COLO668 (cell line): Measurements from ENCODE around the gene MYBPH.

Experiments used
- DNase-seq: peaks from one replicate; lab custom pipeline; 2025; ENCODE audit not compliant: unreplicated experiment; lab: John Stamatoyannopoulos, UW

The MYBPH gene, protein sequence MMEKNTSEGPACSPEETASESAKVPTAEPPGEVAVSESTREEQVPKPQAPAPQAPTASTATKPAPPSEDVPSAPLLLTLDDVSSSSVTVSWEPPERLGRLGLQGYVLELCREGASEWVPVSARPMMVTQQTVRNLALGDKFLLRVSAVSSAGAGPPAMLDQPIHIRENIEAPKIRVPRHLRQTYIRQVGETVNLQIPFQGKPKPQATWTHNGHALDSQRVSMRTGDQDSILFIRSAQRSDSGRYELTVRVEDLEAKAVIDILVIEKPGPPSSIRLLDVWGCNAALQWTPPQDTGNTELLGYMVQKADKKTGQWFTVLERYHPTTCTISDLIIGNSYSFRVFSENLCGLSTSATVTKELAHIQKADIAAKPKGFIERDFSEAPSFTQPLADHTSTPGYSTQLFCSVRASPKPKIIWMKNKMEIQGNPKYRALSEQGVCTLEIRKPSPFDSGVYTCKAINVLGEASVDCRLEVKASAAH

DNA sequence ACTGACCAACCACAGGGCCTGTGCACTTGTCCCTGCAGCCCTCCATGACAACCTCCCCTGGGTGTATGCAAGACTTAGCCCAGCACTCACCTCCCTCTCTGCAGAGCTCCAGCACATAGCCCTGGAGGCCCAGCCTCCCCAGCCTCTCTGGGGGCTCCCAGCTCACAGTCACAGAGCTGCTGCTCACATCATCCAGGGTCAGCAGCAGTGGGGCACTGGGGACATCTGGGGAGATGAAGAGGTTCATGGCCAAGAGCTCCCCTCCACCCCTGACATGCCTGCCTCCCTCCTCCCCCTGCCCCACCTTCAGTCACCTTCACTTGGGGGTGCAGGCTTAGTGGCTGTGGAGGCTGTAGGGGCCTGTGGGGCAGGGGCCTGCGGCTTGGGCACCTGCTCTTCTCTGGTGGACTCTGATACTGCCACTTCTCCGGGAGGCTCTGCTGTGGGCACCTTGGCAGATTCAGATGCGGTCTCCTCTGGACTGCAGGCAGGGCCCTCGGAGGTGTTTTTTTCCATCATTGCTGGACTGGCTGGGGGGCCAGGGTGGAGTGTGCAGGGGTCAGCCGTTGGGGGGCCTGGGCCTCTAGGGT is at the start of gene MYBPH:
TSS of gene MYBPH (minus strand) at position 590 of the 590 bp plus-strand sequence. CDS start at position 519, 71 bp downstream.
- no peak for DNase-seq

DNA sequence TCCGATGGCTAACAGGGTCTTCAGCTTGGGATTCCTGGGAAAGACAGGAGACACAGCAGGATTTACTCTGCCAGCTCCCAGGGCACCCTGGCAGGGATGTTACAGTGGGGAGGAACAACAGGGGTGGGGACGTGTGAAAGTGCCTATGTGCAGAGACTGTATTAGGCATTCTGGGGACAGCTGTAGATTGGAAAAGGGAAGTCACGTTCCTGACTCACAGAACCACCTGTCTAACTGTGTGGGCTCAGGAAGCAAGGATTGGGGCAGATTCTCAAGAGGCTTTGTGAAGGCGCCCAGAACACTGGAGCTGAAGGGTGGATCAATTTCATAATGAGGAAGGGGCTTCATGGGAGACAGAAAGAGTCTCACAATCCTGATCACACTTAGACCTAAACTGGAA is 49.4 kb upstream of the MYBPH start:
- DNase-seq = no peak

DNA sequence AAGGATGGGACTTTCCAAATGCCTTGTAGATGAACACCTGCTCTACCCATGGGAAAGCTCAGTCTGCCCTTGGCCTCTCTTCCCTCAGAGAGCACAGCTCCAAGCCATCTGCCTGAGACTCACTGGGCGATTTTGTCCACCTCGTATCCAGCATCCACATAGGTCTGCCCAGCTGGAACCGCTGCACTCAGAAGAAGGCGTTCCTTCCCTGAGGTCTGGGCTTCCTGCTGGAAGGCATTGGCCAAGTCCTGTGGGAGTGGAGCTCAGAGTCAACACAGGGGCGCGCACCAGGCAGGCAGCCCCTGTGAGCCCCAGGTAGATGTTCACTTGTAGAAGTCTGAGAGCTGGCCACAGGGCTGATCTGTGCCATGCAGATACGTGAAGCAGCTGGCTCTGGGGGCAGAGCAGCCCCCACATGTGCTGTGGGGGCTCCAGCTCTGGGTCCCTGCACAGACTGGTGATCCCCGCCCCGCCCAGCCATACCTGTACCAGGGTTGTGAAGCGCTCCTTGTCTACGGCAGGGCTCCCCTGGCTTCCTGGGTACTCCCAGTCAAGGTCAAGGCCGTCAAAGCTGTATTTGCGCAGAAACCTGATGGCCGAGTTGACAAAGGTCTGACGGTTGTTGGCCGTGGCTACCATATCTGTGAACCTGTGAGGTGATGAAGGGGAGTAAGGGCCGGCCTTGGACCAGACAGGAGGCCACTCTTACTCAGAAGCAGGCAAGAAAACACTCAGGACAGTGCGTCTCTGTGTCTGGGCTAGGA is 47.6 kb upstream of the MYBPH start:
- no peak for DNase-seq

DNA sequence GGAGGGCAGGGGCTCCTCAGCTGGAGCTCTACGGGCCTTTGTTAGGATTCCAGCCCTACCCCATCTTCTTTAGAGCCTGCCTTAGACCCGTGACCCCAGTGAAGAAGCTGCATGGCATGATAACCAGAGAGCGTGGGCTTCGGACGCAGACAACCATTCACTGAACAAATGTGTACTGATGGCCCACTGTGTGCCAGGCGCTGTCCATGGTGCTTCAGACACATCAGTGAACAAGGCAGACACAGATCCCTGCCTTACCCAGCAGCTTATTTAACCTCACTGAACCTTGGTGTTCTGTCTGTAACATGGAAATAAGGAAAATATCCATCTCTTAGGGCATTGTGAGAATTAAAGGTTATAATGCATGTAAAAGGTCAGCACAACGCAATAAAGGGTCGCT is 44.3 kb upstream of the MYBPH start:
- no peak for DNase-seq

DNA sequence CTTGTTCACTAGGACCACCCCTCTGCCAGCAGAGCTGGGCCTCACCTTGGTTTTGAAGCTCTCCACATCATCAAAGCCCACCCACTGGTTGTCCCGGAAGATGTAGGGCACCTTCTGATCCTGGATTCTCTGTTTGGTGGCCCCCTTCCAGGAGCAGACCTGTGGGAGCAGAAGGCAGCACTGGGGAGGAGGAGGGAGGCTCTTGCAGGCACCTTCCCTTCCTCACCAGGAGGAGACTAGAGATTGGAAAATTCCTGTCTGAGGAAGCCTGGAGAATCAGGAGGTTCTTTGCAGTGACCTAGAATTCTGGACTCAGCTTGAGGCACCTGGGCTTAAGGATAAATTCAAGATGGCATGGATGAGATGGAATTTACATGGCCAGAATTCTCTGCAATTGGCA is 43.5 kb upstream of the MYBPH start:
- no peak for DNase-seq

DNA sequence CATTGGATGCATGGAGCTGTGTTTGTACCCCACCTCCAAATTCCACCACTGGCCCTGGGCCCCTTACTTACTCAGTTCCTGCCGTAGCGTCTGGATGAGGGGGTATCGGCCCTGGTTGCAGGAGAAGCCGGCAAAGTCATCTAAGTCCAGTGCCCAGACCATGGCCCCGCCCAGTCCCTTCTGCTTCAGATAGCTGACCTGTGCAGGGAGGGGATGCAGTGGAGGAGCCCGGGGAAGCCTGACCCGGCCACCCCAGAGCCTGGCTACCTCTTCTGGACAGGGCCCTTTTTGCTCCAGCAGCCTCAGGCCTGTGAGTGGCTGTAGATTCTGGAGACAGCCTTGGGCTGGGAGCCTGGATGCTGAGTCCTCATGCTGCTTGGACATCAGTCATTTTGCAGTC is 42.0 kb upstream of the MYBPH start:
- no peak for DNase-seq

DNA sequence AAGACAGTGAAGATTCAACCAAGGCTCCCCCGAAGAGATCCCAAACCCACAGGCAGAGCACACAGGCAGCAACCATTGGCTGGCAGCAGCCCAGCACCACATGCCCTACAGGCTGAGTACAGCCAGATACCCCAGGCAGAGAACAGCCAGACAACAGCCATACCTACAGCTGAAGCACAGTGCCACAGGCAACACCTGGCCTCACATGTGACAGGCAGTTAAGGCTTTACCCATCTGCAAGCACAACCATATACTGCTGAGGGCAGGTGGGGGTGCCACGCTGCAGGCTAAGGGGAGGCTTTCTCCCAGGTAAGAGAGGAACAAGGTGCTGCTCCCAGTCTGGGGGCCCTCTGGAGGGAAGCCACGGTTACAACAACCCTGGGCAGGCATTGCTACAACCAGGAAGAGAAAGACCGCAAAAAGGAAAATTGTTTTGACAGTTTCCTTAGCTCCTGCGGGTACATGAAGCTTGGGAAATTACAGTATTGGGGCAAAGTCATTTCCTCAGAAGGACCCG is 41.6 kb upstream of the MYBPH start:
- peak; percentile 22 for DNase-seq

DNA sequence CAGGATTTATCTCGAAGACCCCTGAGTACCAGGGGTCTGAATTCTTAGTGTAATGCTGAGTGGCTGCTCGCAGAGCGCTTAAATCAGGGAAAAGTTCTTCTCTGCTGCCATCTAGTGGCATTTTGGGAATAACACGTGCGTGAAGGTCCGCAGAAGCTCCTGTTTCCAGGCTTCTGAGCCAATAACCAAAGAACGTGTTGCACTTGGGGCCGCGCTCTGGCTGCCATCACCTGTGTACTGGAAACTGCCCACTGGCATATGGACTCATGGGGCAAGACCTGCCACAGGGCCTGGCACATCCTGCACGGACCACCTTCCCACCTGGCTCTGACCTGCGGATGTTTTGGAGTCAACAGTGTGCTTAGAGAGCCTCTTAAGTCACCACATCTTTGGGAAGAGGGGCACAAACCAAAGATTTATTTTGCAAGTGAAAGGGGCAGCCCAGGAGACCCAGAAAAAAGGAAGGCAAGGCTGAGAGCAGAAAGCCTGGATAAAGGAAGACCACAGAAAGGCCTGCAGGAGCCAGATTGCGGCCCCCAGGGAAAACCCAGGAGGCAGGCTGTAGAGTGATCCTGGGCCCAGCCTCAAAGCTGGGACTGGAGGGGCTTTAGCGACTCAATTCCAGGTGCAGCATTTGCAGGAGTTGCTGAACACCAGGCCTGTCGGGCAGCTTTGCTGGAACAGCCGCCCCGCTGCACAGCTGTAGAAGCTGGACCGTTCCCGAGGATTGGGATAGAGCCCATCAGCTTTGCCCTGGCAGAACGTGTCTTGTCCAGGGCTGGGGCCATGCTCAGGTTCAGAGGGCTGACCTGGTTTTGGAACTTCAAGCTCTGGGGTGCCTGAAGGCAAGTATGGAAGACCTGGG is 40.9 kb upstream of the MYBPH start:
- peak; percentile 65 for DNase-seq

DNA sequence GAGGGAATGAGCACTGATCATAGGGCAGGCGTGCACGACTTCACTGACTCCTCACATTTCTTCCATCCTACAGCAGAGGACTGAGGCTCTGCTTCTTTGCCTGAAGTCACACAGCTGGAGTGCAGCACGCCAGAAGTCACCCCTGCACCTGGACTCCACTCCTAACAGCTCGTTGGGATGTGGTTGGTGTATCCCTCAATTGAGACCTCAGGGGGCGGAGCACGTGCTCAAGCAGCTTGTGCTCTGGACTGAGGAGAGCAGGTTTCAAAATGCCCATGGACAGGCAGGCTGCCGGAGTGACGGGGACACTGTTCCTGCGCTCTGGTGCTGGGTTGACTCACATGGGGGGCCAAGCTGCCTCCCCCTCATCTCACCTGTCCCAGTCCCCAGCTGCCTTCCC is 39.9 kb upstream of the MYBPH start:
- DNase-seq = peak; percentile 33

DNA sequence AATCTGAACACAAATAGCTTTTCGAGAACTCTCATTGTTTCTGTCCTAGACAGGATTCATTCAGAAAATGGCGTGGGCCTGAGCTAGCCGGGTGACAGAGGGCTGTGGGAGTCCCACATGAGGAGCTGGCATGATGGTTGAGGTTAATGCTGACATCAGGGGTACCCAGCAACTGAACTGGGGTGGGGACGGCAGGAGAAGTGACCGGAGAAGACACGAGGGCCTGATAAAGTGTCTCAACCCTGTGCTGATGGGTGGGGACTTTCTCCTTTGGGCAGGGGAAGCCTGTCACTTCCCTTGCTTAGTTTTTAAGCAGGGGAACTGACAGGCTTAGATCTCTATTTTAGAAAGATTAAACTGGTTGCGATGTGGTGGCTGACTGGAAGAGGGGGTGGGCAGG is 39.2 kb upstream of the MYBPH start:
- no peak for DNase-seq

DNA sequence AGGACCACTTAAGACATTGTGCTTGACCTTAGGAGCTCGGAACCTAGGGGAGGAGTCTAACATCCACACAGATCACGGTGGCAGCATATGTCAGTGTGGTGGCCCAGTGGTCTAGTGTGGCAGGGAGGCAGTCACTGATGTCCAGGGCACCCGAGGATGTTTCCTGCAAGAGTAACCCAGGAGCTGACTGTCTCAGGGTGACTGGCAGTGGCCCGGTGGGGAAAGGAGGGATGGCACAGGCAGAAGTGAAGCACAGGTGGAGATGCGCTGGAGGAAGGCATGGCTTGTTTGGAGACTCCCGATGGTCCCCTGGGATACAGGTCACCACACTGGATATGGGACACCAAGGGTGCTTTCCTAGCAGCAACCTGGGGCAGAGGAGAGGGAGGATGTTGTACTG is 37.5 kb upstream of the MYBPH start:
- no peak for DNase-seq

DNA sequence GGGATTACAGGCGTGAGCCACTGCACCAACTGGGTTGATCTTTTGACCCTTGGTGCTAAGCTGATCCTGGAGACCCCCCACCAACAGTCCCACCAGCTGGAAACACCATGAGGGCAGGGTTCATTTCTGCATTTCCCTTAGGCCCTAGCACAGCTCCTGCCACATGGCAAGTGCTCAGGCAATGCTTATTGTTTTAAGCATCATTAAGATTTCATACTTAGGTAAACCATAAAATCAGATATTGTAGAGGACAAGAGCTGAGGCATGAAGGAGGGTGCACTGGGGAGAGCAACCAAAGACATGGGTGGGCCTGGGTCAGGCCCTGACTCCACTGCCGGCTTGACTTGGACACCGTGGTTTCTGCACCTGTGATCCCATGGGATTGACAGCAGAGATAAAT is 36.2 kb upstream of the MYBPH start:
- DNase-seq = no peak

DNA sequence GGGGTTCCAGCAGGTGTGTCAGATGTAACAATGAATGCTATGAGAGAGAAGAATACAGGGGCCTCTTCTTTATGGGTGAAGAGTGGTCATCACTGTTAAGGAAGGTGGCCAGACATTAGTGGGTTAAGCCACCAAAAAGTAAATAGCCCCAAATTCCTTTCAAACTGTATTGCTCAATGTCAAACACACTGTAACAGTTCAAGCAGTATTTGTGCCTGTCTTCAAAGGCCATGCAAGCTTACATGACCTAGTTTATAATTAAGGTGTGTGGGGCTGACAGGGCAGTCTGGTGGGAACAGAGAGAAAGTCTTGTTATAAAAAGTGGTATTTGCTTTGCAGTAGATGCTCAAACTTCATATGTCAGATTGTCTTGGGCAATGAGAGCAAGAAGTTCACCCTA is 35.4 kb upstream of the MYBPH start:
- no peak for DNase-seq

DNA sequence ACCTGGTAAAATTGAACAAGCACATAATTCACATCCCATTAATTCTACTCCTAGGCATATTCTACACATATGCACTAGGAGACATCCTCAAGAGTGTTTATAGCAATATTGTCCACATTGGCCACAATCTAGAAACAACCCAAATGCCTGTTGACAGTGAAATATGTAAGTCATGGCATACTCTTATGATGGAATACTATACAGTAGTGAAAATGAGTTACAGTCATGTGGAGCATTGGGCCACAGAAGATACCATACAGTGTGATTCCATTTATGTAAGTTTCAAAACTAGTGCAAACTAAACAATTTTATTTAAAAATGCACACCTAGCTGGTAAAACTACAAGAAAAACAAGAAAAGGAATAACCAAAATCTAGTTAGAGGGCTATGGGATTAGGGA is 34.7 kb upstream of the MYBPH start:
- no peak for DNase-seq

DNA sequence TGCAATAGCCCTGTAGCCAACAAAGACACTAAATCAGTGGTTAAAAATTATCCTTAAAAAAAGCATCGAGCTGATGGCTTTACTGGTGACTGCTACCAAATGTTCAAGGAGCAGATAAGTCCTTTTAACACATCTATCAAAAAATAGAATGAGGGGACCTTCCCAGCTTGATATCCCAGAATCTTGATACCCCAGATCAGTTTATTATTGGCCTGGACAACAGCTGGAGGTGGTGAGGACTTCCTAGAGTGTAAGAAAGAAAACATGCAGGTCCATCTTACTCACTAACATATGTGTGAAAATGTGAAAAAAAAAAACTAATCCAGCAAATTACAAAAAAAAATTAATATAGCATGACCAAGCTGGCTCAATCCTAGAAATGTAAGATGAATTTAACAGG is 32.6 kb upstream of the MYBPH start:
- no peak for DNase-seq

DNA sequence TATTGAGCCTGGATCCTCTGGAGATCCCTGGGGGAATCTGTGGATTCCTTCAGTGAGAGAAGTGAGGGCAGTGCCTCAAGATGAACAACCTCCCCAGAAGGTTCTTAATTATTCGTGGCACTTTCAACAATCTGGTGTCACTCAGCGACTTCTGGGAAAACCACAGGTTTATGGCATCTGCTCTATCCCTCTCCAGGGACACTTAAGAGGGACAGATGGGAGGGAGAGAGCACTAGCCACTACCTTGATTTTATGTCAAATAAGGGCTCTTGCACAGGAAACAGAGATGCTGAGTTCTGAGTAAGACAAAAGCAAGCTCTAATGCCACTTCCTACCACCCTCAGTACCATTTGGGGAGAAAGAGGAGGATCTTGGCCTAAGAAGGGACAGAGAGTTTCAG is 32.1 kb upstream of the MYBPH start:
- DNase-seq = no peak

DNA sequence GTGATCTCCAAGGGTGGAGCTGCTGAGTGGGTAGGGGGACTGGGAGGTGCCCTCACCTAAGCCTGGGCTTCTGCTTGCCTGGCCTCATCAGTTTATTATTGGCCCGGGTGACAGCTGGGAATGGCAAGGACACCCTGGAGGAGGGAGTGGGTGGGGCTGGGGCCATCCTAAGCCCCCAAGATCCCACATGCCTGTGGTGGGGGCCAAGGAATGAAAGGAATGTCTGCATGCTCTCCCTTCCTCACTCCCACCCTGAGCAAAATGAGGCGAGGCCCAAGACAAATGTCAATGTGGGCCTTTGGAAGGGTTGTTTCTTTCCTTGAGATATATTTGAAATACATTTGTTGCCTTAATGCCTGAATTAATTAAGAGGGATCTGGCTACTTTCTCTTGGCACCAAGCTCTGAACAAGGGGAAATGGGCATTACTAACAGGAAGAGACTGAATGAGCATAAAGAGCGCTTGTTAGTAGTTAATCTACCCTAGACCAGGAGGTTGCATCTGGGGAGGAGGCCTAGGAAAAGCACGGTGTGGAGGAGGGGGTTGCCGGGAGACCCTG is 30.6 kb upstream of the MYBPH start:
- no peak for DNase-seq

DNA sequence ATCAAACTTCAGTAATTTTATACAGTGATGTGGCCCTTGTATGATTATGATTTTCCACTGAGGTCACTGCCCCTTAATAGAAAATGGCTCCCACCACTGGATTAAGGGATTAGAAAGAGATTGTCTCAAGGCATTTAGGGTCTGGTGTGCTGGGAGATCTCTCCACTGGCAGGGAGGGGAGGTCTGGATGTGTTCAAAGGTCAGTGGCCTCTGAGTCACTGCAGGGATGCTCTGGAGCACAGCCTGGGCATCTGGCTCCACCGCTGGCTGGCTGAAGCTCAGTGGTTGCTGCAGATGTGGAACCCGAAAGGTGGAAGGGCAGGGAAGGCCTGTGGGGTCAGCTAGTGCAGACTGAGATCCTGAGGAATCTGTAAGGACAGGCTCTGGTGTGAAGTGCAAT is 29.1 kb upstream of the MYBPH start:
- no peak for DNase-seq

DNA sequence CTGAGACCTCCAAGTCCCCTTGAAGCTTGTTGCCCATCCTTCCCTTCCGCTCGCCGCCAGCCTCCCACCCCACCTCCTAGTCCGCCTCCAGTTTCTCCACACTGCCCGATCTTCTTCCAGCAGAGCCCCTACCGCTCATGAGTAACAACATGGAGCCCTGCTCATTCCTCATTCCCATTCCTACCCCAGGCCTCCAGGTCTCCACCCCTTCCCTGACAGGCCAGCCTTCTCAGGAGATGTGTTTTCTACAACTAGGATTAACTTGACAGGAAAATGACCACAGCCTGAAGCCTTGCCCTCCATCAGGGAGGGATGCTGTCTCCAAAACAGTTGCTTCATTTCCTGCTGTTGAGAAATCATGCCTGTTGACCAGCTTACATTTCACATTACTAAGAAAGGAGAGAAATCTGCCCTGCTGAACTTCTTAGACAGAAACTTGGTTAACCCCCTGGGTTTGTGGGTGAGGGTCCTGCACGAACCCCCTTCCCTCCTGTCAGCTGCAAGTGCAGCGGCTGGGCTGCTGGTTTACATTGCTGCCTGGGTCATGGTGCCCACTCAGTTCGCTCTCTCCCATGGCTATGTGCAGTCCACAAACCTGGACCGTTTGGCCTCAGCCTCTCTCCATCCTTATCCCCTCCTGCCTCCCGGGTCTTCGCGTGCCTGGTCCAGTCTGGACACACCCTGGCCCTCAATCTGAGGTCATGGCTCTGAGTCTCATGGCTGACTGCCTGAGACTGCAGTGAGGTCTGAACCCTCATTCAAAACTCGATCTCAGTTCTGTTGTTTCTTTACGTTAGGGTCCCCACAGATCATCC is 27.0 kb upstream of the MYBPH start:
- DNase-seq = no peak
